Dendritic cell treated with granulocyte-macrophage colony-stimulating factor and Interleukin-4, amounts not matched to agents 40 ng/mL and 50 ng/mL, for 4 days (primary cell): Measurements from ENCODE around the gene IER5.
A peak's percentile ranks its signal among the peaks of the same experiment; 100 is the strongest.

Source experiments
- H3K27ac Mint-ChIP-seq: one replicate; pipeline ENCODE4 v1.8.0; 2022; ENCODE audit warnings: mild to moderate bottlenecking, mixed read lengths
- H3K27me3 Mint-ChIP-seq: one replicate; pipeline ENCODE4 v1.8.0; 2022; ENCODE audit warnings: mild to moderate bottlenecking, mixed read lengths
- H3K36me3 Mint-ChIP-seq: one replicate; pipeline ENCODE4 v1.8.0; 2022; ENCODE audit warnings: low read depth, mixed read lengths
- H3K4me1 Mint-ChIP-seq: one replicate; pipeline ENCODE4 v1.8.0; 2022; ENCODE audit warnings: low read depth, mixed read lengths
- H3K4me3 Mint-ChIP-seq: one replicate; pipeline ENCODE4 v1.8.0; 2022; ENCODE audit warnings: mild to moderate bottlenecking, moderate library complexity, mixed read lengths
- H3K9me3 Mint-ChIP-seq: one replicate; pipeline ENCODE4 v1.8.0; 2022; ENCODE audit warnings: mixed read lengths
- intact Hi-C: fragments of 100-400 bp; cut with micrococcal nuclease; formaldehyde crosslinking; loops from one replicate; pipeline ENCODE4 v1.15.0; 2022

Gene IER5

GRCh38 chr1:181119093-181119989 is 30.8 kb downstream of the IER5 start:
- peaks cover 62% of the 10 kb centered on the region for H3K4me1 Mint-ChIP-seq
- peaks cover 3% of the 10 kb centered on the region for H3K27me3 Mint-ChIP-seq
- H3K36me3 Mint-ChIP-seq = no peaks in the 10 kb centered on the region
- no peak overlapping the region for H3K4me3 Mint-ChIP-seq
- no peak overlapping the region for H3K27ac Mint-ChIP-seq
- H3K9me3 Mint-ChIP-seq = no peaks in the 10 kb centered on the region
- intact Hi-C loops = no loop called here

GRCh38 chr1:181120924-181121323 is 32.4 kb downstream of the IER5 start:
- Mint-ChIP-seq H3K4me3 (no peak overlapping the region), H3K27me3 (peaks cover 3% of the 10 kb centered on the region), H3K9me3 (no peaks in the 10 kb centered on the region), H3K36me3 (no peaks in the 10 kb centered on the region), H3K4me1 (peaks cover 63% of the 10 kb centered on the region), H3K27ac (no peak overlapping the region)
- intact Hi-C loops = no loop called here

- no peaks in the 10 kb centered on the region for H3K9me3 Mint-ChIP-seq
- intact Hi-C loops = no loop called here
- no peaks in the 10 kb centered on the region for H3K36me3 Mint-ChIP-seq
- H3K27ac Mint-ChIP-seq = no peak overlapping the region
- peaks cover 69% of the 10 kb centered on the region for H3K4me1 Mint-ChIP-seq
- H3K4me3 Mint-ChIP-seq = no peak overlapping the region
- H3K27me3 Mint-ChIP-seq = peaks cover 3% of the 10 kb centered on the region
Measured at GRCh38 chr1:181121498-181121897, 33.0 kb downstream of the IER5 start.

- no peaks in the 10 kb centered on the region for H3K36me3 Mint-ChIP-seq
- H3K27ac Mint-ChIP-seq = no peak overlapping the region
- peaks cover 3% of the 10 kb centered on the region for H3K27me3 Mint-ChIP-seq
- no peak overlapping the region for H3K4me3 Mint-ChIP-seq
- intact Hi-C loops = no loop called here
- H3K4me1 Mint-ChIP-seq = peaks cover 76% of the 10 kb centered on the region
- no peaks in the 10 kb centered on the region for H3K9me3 Mint-ChIP-seq
Measured at GRCh38 chr1:181122222-181122621, 33.7 kb downstream of the IER5 start.

- Mint-ChIP-seq H3K9me3 (no peaks in the 10 kb centered on the region), H3K27ac (no peak overlapping the region), H3K27me3 (peaks cover 3% of the 10 kb centered on the region), H3K36me3 (no peaks in the 10 kb centered on the region), H3K4me3 (no peak overlapping the region), H3K4me1 (peaks cover 76% of the 10 kb centered on the region)
- intact Hi-C loops = no loop called here
Measured at GRCh38 chr1:181123173-181123572, 34.7 kb downstream of the IER5 start.

- Mint-ChIP-seq H3K27me3 (peaks cover 2% of the 10 kb centered on the region), H3K4me3 (no peak overlapping the region), H3K9me3 (no peaks in the 10 kb centered on the region), H3K36me3 (no peaks in the 10 kb centered on the region), H3K27ac (peak overlapping the region; percentile 84), H3K4me1 (peaks cover 84% of the 10 kb centered on the region)
- intact Hi-C loops = loop anchor here (2.0 kb wide), 1 partner anchor 16 kb away; no protein-coding TSS in a partner anchor
Measured at GRCh38 chr1:181124291-181124751, 35.8 kb downstream of the IER5 start.

GRCh38 chr1:181126289-181126688 is 37.8 kb downstream of the IER5 start:
- H3K27ac Mint-ChIP-seq = peak overlapping the region; percentile 95
- H3K4me1 Mint-ChIP-seq = peaks cover 86% of the 10 kb centered on the region
- no peaks in the 10 kb centered on the region for H3K36me3 Mint-ChIP-seq
- no peaks in the 10 kb centered on the region for H3K27me3 Mint-ChIP-seq
- no peaks in the 10 kb centered on the region for H3K9me3 Mint-ChIP-seq
- intact Hi-C loops = no loop called here
- no peak overlapping the region for H3K4me3 Mint-ChIP-seq

GRCh38 chr1:181126871-181127587 is 38.5 kb downstream of the IER5 start:
- no peaks in the 10 kb centered on the region for H3K9me3 Mint-ChIP-seq
- no peaks in the 10 kb centered on the region for H3K36me3 Mint-ChIP-seq
- H3K27ac Mint-ChIP-seq = peak overlapping the region; percentile 95
- peaks cover 91% of the 10 kb centered on the region for H3K4me1 Mint-ChIP-seq
- H3K4me3 Mint-ChIP-seq = peak overlapping the region; percentile 23
- H3K27me3 Mint-ChIP-seq = no peaks in the 10 kb centered on the region
- intact Hi-C loops = no loop called here

- Mint-ChIP-seq H3K4me3 (peak overlapping the region; percentile 71), H3K4me1 (peaks cover 88% of the 10 kb centered on the region)
- intact Hi-C loops = no loop called here
Measured at GRCh38 chr1:181127898-181128453, 39.5 kb downstream of the IER5 start.

GRCh38 chr1:181128592-181129497 is 40.3 kb downstream of the IER5 start:
- H3K9me3 Mint-ChIP-seq = no peaks in the 10 kb centered on the region
- H3K27ac Mint-ChIP-seq = peak overlapping the region; percentile 95
- intact Hi-C loops = no loop called here
- H3K4me1 Mint-ChIP-seq = peaks cover 95% of the 10 kb centered on the region
- H3K4me3 Mint-ChIP-seq = peak overlapping the region; percentile 71
- no peaks in the 10 kb centered on the region for H3K27me3 Mint-ChIP-seq
- H3K36me3 Mint-ChIP-seq = no peaks in the 10 kb centered on the region

More at GRCh38 chr1:181127898-181128453, 39.5 kb downstream of the IER5 start:
- no peaks in the 10 kb centered on the region for H3K27me3 Mint-ChIP-seq
- no peaks in the 10 kb centered on the region for H3K36me3 Mint-ChIP-seq
- peak overlapping the region; percentile 95 for H3K27ac Mint-ChIP-seq
- H3K9me3 Mint-ChIP-seq = no peaks in the 10 kb centered on the region

GRCh38 chr1:181129771-181130606 is 41.5 kb downstream of the IER5 start:
- Mint-ChIP-seq H3K27ac (peak overlapping the region; percentile 95), H3K4me3 (no peak overlapping the region), H3K9me3 (no peaks in the 10 kb centered on the region), H3K27me3 (no peaks in the 10 kb centered on the region), H3K4me1 (peaks cover 95% of the 10 kb centered on the region), H3K36me3 (no peaks in the 10 kb centered on the region)
- intact Hi-C loops = no loop called here

- Mint-ChIP-seq H3K36me3 (no peaks in the 10 kb centered on the region), H3K4me3 (no peak overlapping the region), H3K27ac (peak overlapping the region; percentile 95), H3K27me3 (no peaks in the 10 kb centered on the region), H3K4me1 (peaks cover 94% of the 10 kb centered on the region), H3K9me3 (no peaks in the 10 kb centered on the region)
- intact Hi-C loops = no loop called here
Measured at GRCh38 chr1:181131255-181131941, 42.9 kb downstream of the IER5 start.
